Glutamatergic neuron (in vitro differentiated cells): ENCODE data around the gene PLAAT2. TPM values are rescaled to one million over a fixed set of nuclear protein-coding genes. Genes with fewer than 3 reads are reported as not detected.

Experiments
- DNase-seq: peaks from one replicate; pipeline ENCODE4 v3.0.0; 2022
- H3K27ac Mint-ChIP-seq: one replicate; pipeline ENCODE4 v1.8.0; 2020; ENCODE audit warnings: mild to moderate bottlenecking, mixed read lengths, inconsistent platforms; ENCODE audit not compliant: unreplicated experiment
- H3K27me3 Mint-ChIP-seq: one replicate; pipeline ENCODE4 v1.8.0; 2020; ENCODE audit warnings: mild to moderate bottlenecking, moderate library complexity, mixed read lengths, inconsistent platforms; ENCODE audit not compliant: unreplicated experiment
- H3K36me3 Mint-ChIP-seq: one replicate; pipeline ENCODE4 v1.8.0; 2020; ENCODE audit warnings: mild to moderate bottlenecking, mixed read lengths, inconsistent platforms; ENCODE audit not compliant: unreplicated experiment
- H3K4me1 Mint-ChIP-seq: one replicate; pipeline ENCODE4 v1.8.0; 2020; ENCODE audit warnings: mild to moderate bottlenecking, low read depth, mixed read lengths, inconsistent platforms; ENCODE audit not compliant: unreplicated experiment
- H3K4me3 Mint-ChIP-seq: one replicate; pipeline ENCODE4 v1.8.0; 2020; ENCODE audit warnings: mild to moderate bottlenecking, mixed read lengths, inconsistent platforms; ENCODE audit not compliant: unreplicated experiment
- H3K9me3 Mint-ChIP-seq: one replicate; pipeline ENCODE4 v1.8.0; 2020; ENCODE audit warnings: mild to moderate bottlenecking, moderate library complexity, mixed read lengths, inconsistent platforms; ENCODE audit not compliant: unreplicated experiment
- total RNA-seq: library from RNA; stranded (reverse); fragmentation: NEBNext Ultra II Directional; extraction: Animal tissue kit (Norgen Biotek cat#: 25700); gene quantifications from one replicate; pipeline ENCODE4 v1.2.1, GENCODE V29; 2021; ENCODE audit not compliant: unreplicated experiment
- TF ChIP-seq, protein P1 (sequence below): fragments of 200-600 bp; sonication (generic); IDR thresholded peaks from one replicate; pipeline ENCODE4 v1.5.0; 2021; ENCODE audit not compliant: partially characterized antibody, unreplicated experiment

PLAAT2 gene
- total RNA-seq, 1 donor from 2014 or later: not detected

DNA sequence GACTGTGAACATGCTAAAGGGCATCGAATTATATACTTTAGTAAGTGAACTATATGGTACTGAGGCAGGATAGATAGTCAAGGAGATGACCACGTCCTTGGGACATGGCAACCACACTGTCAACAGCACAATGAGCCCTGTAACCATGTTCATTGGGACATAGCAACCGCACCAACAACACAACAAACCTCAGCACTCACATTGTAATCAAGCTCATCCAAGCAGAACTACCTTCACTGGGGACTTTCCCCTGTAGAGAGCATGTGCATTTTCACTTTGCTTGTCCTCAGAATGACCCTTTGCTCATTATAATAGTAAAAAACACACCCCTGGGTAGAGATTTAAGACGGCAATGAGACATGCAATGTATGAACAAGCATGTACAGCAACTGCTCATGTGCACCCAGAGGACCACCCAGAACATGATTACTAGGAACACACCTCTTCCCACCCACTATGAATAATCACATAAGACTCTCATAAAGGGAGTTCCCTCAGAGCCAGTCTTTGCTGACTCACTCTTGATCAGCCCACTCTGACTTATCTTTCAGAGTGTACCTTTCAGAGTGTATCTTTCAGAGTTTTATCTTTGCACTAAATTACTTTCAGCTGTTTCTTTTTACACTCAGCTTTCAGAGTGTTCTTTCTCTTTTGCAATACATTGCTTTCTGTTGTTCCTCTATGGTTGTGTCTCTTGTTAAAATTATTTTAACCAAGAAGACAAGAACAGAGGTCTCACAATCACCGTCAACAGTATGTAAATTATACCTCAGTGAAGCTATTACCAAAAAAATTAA lies 4.1 kb upstream of the PLAAT2 start:
- Mint-ChIP-seq H3K27ac (no peak overlapping the region), H3K9me3 (peaks cover 2% of the 10 kb centered on the region), H3K4me1 (peaks cover 5% of the 10 kb centered on the region), H3K4me3 (no peak overlapping the region), H3K27me3 (peaks cover 12% of the 10 kb centered on the region), H3K36me3 (peaks cover 4% of the 10 kb centered on the region)
- no peak for DNase-seq
- TF ChIP-seq, protein P1, sequence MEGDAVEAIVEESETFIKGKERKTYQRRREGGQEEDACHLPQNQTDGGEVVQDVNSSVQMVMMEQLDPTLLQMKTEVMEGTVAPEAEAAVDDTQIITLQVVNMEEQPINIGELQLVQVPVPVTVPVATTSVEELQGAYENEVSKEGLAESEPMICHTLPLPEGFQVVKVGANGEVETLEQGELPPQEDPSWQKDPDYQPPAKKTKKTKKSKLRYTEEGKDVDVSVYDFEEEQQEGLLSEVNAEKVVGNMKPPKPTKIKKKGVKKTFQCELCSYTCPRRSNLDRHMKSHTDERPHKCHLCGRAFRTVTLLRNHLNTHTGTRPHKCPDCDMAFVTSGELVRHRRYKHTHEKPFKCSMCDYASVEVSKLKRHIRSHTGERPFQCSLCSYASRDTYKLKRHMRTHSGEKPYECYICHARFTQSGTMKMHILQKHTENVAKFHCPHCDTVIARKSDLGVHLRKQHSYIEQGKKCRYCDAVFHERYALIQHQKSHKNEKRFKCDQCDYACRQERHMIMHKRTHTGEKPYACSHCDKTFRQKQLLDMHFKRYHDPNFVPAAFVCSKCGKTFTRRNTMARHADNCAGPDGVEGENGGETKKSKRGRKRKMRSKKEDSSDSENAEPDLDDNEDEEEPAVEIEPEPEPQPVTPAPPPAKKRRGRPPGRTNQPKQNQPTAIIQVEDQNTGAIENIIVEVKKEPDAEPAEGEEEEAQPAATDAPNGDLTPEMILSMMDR: no peak

DNA sequence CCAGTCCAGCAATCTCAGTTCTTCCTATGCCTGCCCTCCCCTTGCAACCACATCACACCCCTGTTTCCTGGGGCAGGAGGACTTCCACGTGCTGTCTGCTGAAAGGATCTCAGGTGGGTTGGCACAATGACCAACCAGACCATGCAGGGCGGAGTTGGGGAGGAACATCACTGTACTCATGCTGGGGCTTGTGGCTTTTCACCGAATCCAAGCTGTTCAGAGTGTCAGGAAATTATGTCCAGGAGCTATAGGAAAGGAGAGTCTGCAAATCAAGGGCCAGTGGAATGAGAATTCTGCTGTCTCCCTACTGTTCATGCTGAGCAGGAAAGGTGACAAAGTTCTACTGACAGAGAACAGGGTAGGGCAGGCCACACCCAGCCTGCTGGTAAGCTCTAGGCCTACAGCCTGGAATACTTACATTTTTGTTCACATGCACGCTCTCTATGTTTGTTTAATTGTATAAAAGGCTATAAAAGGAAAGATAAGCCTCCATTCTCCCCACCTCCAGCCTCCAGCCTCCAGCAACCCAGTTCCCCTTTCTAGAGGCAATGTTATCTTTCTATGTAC lies 1.7 kb upstream of the PLAAT2 start:
- H3K36me3 Mint-ChIP-seq: peaks cover 4% of the 10 kb centered on the region
- H3K27me3 Mint-ChIP-seq: peaks cover 9% of the 10 kb centered on the region
- H3K27ac Mint-ChIP-seq: no peak overlapping the region
- H3K4me3 Mint-ChIP-seq: no peak overlapping the region
- DNase-seq: no peak
- peaks cover 5% of the 10 kb centered on the region for H3K4me1 Mint-ChIP-seq
- TF ChIP-seq, protein P1: no peak
- peaks cover 2% of the 10 kb centered on the region for H3K9me3 Mint-ChIP-seq

DNA sequence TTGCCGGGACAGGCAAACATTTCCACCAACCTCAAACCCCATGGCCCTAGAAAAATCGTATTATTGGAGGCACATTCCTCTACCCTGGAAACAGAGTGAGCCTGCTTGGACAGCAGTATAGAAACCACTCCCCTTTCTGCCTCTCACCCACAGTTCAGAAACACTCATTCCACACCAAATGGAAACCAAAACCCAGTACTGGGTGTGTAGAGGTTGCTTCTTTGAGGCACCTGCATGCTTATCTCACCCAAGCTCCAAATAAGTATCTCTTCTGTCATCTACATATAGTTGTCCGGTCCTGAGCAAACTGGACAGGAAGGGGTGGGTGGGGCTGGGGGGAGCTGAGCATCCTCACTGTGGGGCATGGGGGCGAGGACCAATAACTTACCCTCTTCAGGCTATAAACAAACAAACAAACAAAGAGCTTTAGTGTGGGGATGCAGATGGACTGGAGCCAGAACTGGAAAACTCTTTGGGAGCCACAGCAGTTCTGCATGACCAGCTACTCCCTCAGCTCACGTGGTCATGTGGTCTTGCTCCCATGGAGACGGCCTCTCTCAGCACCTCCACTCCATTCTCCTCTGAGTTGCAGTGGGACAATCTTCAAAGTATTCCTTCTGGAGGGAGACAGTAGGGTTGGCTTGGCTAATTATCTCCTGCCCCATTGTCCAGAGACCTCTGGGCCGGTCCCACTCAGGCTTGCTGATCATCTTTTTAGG lies 1.0 kb upstream of the PLAAT2 start:
- Mint-ChIP-seq H3K4me1 (peaks cover 5% of the 10 kb centered on the region), H3K36me3 (peaks cover 4% of the 10 kb centered on the region), H3K27ac (no peak overlapping the region), H3K9me3 (peaks cover 2% of the 10 kb centered on the region), H3K4me3 (no peak overlapping the region), H3K27me3 (peaks cover 9% of the 10 kb centered on the region)
- TF ChIP-seq, protein P1: no peak
- no peak for DNase-seq

DNA sequence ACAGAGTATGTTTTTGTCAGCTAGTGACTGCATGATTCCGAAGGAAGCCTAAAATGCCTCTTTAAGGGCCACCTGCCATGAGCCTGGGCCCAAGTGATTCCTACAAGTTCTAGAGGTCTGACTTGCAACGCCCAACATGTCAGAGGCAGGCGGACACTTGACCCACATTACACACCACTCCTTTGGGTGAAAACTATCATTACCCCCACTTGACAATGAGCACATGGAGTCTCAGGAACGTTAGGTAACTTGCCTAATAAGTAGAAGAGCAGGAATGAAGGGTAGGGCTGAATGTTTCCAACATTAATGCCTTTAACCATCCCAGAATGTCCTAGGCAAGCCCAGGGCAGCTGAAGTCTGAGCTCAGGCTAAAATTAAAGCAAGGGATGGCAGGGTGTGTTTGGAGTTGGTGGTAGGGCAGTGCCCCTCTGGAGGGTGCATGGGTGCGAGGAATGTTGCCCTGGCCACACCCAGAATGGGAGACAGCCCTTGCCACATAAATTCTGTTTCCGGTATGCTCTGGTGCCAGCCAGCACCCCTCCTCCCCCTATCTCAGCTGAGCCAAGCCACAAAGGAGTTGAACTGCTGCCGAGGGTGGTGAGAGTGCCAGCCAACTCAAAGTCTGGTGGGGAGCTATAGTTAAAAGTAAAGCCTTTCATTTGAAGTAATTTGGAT lies 2.5 kb downstream of the PLAAT2 start:
- H3K4me3 Mint-ChIP-seq: no peak overlapping the region
- TF ChIP-seq, protein P1: no peak
- H3K4me1 Mint-ChIP-seq: no peaks in the 10 kb centered on the region
- no peaks in the 10 kb centered on the region for H3K9me3 Mint-ChIP-seq
- no peak for DNase-seq
- no peak overlapping the region for H3K27ac Mint-ChIP-seq
- peaks cover 4% of the 10 kb centered on the region for H3K36me3 Mint-ChIP-seq
- H3K27me3 Mint-ChIP-seq: peaks cover 6% of the 10 kb centered on the region
